ENCODE measurements around the gene TFAP2A. TPM values are rescaled to one million over a fixed set of nuclear protein-coding genes. Genes with fewer than 3 reads are reported as not detected.

TFAP2A gene
- total and polyA plus RNA-seq, 10 of the 15 experiments (the other 5 are each of a cell fraction or from before 2014, with no cell fraction given), result 0.05 to 0.46 (median 0.17) TPM; not detected in 4

- Histone ChIP-seq H3K79me2 (ENCODE audit: control insufficient read depth, insufficient read depth, low read length) (no peaks in the 10 kb centered on the region), H3K4me2 (ENCODE audit: control insufficient read depth, insufficient read depth) (no peak overlapping the region), H3K27me3 (replicated peaks in 1 of 2; ENCODE audit: control insufficient read depth in 2 of 2, insufficient read depth in 2 of 2, low read length in 1 of 2) (peaks cover 0 to 20% of the 10 kb centered on the region in 2 experiments; a peak in 2 of 4 replicates), H4K20me1 (ENCODE audit: control insufficient read depth, insufficient read depth) (no peaks in the 10 kb centered on the region), H3K36me3 (ENCODE audit: control insufficient read depth in 2 of 2, insufficient read depth in 2 of 2, low read length in 1 of 2) (no peaks in the 10 kb centered on the region), H3K27ac (ENCODE audit: control insufficient read depth, insufficient read depth) (no peak overlapping the region), H2AFZ (ENCODE audit: control insufficient read depth, low read depth, low read length) (no peak overlapping the region), H3K4me3 (no peak overlapping the region), H3K4me1 (ENCODE audit: control insufficient read depth, insufficient read depth, low read length) (no peaks in the 10 kb centered on the region; the same call in 1 of the 2 replicates), H3K9ac (ENCODE audit: control insufficient read depth, insufficient read depth, low read length) (no peak overlapping the region), H3K9me3 (replicated peaks; ENCODE audit: control insufficient read depth, insufficient read depth, low read length) (peaks cover 9% of the 10 kb centered on the region; the same call in 2 of the 3 replicates)
- ATAC-seq (no peak), DNase-seq (ENCODE audit: low read depth, low spot score) (no peak), FAIRE-seq (no peak)
- intact Hi-C loops (cut with micrococcal nuclease; ENCODE audit: unreplicated experiment) (no loop called here), in situ Hi-C loops (cut with MboI) (no loop called here)
- POLR2A ChIA-PET, result no interaction called here
- TF ChIP-seq RCOR1 (conservative IDR thresholded peaks at IDR 0.05; ENCODE audit: low read depth, low read length) (no peak), NBN (IDR thresholded peaks at IDR 0.05) (no peak), SMAD5 (IDR thresholded peaks at IDR 0.05; ENCODE audit: low read depth) (no peak), ZBTB11 (CRISPR knock-in tag; IDR thresholded peaks at IDR 0.05) (no peak), MEF2B (IDR thresholded peaks at IDR 0.05; ENCODE audit: partially characterized antibody, poor library complexity, severe bottlenecking) (no peak), SUPT20H (IDR thresholded peaks at IDR 0.05; ENCODE audit: borderline replicate concordance, control insufficient read depth, low read depth, low read length) (no peak), ATF2 (IDR thresholded peaks at IDR 0.05; ENCODE audit: low read length) (no peak), ZSCAN29 (IDR thresholded peaks at IDR 0.05) (no peak), JUNB (IDR thresholded peaks at IDR 0.05) (no peak)
- 0% methylated on average over 1 of the region's 1 CpG for WGBS (ENCODE audit: insufficient coverage, insufficient replicate concordance, low lambda C conversion rate, missing lambda C conversion rate)
- CTCF ChIA-PET, result interaction anchor here (1.2 kb wide), 1 partner anchor 27 kb away, joined by 4 read pairs; no protein-coding TSS in a partner anchor
- no TSS peak for BruUV-seq (replicated peaks)
- RAD21 ChIA-PET (ENCODE audit: unreplicated experiment), result interaction anchor here (2.8 kb wide), 1 partner anchor 23 kb away, joined by 11 read pairs; no protein-coding TSS in a partner anchor
- SMC1A ChIA-PET (ENCODE audit: uncharacterized antibody, unreplicated experiment), result interaction anchor here (0.7 to 1.5 kb wide), 3 partner anchors 20 to 1660 kb away, joined by 3 read pairs; no protein-coding TSS in a partner anchor
Measured at GRCh38 chr6:10406556-10406955, 8.3 kb downstream of the TFAP2A start.
